Measurements from ENCODE around the gene ATG2B.

- TF ChIP-seq CTCF (IDR thresholded peaks at IDR 0.05 in 4 of 5, conservative IDR thresholded peaks at IDR 0.05 in 1 of 5): no peak
- TF ChIP-seq POLR2A (IDR thresholded peaks at IDR 0.05): no peak
These were observed 20.9 kb upstream of the ATG2B start for GRCh38 chr14:96384053-96384452.

Measured in gastrocnemius medialis (tissue), 4 donors.